A673 (cell line): ENCODE results near the gene FAM151A.

Experiments
- EZH2 ChIP-seq: fragments of 200-600 bp; sonication (generic); IDR thresholded peaks from 2 replicates; pipeline ENCODE4 v1.6.1; 2017; ENCODE audit warnings: borderline replicate concordance, low read depth, mild to moderate bottlenecking, mixed read lengths, antibody characterized with exemption, low read length; ENCODE audit not compliant: poor library complexity, severe bottlenecking
- TF ChIP-seq, protein P1 (sequence below): fragments of 300-800, 200-600 bp; sonication (generic); conservative IDR thresholded peaks from 2 replicates; pipeline ENCODE4 v1.5.1; 2017; ENCODE audit warnings: low read depth, mild to moderate bottlenecking, antibody characterized with exemption, low read length, moderate library complexity, mixed read lengths

DNA sequence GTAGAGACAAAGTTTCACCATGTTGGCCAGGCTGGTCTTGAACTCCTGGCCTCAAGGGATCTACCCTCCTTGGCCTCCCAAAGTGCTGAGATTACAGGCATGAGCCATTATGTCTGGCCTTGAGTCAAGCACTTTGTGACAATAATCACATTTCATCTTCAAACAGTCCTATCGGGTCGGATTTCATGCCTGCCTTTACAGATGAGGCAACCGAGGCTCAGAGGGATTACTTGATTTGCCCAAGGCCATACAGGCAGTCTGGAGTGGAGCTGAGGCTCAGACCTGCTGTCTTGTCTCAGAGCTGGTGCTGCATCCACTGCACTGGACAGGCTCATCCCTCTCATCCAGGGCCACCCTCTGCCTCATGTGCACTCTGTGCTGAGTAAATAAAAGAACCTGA, 26.6 kb downstream of the FAM151A start:
- TF ChIP-seq, protein P1, sequence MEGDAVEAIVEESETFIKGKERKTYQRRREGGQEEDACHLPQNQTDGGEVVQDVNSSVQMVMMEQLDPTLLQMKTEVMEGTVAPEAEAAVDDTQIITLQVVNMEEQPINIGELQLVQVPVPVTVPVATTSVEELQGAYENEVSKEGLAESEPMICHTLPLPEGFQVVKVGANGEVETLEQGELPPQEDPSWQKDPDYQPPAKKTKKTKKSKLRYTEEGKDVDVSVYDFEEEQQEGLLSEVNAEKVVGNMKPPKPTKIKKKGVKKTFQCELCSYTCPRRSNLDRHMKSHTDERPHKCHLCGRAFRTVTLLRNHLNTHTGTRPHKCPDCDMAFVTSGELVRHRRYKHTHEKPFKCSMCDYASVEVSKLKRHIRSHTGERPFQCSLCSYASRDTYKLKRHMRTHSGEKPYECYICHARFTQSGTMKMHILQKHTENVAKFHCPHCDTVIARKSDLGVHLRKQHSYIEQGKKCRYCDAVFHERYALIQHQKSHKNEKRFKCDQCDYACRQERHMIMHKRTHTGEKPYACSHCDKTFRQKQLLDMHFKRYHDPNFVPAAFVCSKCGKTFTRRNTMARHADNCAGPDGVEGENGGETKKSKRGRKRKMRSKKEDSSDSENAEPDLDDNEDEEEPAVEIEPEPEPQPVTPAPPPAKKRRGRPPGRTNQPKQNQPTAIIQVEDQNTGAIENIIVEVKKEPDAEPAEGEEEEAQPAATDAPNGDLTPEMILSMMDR: no peak
- TF ChIP-seq EZH2: no peak
